ENCODE measurements around the gene CCDC188.
"Not testable (repeated sequence)": the region's sequence is repeated elsewhere in the genome, so short reads cannot be mapped to it uniquely, and the experiment has no call there.

The CCDC188 gene

GRCh38 chr22:20169253-20169822 is 18.5 kb upstream of the CCDC188 start:
- DNase-seq: no peak

DNA sequence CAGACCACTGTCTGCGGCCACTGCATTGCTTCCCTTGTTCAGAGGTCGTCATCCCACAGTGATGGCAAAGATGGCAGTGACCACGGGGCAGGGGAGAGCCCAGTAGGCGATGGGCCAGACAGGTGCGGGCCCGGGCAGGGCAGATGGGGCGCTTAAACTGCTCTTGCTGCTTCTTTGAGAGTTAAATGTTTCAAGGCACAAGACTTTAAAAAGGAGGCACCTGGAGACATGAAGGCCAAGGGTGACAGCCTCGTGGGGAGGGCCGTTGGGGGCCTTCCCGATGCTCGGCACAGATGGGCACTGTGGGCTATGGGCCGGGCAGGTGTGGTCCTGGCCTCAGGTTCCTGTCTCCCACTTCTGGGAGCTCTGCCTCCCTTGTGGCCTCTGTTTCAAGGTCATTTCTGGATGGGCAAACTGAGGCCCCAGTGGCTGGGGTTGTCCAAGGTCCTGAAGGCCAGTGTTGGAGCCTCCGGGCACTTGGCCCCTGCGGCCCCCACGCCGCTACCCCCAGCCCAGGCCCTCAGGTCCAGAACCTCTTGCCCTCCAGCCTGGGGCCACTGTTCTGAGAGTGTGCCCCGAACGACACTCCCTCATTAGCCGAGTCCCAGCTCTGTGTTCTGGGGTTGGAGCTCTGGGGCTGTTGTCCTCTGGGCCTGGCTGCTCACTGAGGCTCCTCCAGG is 16.9 kb upstream of the CCDC188 start:
- no peak for DNase-seq

DNA sequence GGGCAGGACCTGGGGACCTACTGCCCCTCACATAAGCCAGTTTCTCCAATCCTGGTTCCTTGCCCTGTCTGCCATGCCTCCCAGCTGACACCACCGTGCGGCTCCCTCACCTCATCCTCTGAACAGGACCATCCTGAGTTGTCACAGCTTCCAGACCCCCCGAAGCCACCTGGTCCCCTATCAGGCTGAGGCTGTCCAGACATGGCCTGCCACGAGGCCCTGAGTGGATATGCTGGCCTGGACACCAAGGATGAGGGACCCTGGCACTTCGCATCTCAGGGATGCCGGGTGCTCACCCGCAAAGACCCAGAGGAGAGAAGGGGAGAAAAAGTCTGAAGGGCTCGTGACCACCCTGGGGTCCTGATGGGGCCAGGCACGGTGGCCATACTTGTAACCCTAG is 15.8 kb upstream of the CCDC188 start:
- no peak for DNase-seq

- no peak for DNase-seq
Observed at GRCh38 chr22:20165913-20166312, 15.1 kb upstream of the CCDC188 start.

DNA sequence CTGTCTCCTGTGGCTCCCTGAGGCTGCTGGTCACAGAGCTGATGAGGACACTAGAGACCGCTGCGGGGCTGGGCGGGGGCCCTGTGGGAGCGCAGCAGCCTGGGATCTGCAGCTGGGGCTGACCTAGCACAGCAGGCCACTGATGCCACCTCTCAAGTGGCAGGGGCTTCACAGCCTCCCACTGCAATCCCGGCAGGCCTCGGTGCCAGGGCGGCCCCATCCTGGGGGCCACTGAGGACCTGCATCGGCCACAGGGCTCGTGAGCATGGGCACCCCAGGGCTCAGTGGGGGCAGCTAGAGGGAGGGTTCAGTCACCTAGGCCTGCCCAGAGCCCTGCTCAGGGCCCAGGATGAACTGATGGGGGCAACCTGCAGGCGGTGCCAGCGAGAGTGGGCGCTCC is 14.6 kb upstream of the CCDC188 start:
- no peak for DNase-seq

DNA sequence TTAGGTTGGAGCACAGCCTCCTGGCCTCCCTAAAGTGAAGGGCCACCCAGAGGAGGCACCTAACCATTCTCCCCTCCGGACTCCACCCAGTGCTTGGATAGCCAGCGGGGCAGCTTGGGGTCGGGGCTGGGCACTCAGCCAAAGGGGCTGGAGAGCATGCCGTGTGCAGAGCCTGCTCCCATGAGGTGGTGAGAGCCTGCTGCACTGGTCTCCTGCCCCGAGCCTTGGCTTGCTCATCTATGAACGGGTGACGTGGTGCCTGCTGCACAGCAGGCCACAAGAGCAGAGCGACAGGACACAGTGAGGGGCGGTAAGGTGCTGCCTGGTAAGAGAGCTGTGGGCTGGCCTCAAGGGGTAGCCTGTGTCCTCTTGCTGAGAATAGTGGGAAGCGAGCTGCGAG is 14.0 kb upstream of the CCDC188 start:
- no peak for DNase-seq

DNA sequence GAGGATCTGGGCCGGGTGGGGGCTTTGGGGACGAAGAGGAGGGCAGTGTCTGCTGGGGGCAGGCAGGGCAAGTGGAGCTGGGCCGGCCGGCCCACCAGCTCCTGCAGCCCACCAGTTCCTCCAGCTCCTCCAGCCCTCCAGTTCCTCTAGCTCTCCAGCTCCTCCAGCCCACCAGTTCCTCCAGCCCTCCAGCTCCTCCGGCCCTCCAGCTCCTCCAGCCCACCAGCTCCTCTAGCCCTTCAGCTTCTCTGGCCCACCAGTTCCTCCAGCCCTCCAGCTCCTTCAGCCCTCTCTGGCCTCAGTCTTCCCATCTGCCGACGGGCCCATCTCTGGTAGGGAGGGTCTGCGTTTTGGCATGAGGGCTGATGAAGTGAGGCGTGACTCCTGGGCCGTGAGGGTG is 9.2 kb upstream of the CCDC188 start:
- DNase-seq: no peak

GRCh38 chr22:20159531-20159930 is 8.7 kb upstream of the CCDC188 start:
- not testable (repeated sequence) for DNase-seq

DNA sequence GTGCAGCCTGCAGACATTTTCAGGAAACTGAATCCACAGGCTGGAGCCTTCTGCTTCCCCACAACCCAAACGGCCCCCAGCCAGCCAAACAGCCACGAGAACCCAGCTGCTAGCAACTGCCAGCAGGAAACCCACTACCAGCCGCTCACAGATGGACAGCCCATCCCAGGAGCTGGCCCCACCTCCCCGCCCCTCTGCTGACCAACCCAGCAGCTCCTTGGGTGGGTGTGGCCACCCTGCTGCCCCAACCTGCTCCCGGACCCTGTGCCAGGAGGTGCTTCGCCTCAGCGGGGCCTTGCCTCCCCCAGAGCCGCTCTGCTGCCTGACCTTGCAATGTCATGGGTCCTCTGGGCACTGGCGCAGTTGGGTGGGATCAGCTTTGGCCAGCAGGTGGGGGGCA is 8.2 kb upstream of the CCDC188 start:
- no peak for DNase-seq

- DNase-seq: no peak
Observed at GRCh38 chr22:20158391-20159036, 7.7 kb upstream of the CCDC188 start.

DNA sequence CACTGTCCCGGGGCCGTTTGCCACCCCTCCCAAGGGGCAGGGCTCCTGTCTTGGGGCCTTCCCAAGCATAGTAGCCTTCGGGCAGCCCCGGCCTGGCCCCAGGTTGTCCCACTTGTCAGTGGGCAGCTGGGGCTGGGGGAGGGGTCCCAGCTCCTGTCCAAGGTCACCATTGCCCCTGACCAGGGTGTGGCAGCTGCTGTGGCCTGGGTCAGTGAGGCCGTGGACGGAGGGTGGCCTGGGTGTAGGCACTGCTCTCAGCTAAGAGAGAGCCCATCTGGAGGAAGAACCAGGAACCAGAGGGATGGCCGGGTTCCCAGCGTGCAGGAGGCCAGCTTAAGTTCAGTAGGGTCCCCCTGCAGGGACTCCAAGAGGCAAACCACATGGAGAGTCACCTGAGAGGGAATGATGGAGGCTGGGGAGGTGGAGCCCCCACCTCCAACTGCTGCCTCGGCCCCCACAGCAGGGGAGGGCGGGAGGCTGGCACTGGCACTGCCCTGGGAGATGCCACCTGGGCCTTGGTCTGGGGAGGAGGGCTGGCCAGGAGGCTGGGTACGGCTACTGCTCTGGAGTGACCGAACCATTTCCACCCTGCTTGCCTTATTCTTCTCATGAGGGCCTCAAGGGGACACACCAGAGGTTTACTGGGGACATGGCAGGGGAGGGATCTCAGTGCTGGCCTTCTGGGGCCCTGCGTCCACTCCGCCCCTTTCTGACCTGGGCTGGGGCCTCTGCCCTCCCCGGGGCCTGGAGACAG is 6.8 kb upstream of the CCDC188 start:
- no peak for DNase-seq

DNA sequence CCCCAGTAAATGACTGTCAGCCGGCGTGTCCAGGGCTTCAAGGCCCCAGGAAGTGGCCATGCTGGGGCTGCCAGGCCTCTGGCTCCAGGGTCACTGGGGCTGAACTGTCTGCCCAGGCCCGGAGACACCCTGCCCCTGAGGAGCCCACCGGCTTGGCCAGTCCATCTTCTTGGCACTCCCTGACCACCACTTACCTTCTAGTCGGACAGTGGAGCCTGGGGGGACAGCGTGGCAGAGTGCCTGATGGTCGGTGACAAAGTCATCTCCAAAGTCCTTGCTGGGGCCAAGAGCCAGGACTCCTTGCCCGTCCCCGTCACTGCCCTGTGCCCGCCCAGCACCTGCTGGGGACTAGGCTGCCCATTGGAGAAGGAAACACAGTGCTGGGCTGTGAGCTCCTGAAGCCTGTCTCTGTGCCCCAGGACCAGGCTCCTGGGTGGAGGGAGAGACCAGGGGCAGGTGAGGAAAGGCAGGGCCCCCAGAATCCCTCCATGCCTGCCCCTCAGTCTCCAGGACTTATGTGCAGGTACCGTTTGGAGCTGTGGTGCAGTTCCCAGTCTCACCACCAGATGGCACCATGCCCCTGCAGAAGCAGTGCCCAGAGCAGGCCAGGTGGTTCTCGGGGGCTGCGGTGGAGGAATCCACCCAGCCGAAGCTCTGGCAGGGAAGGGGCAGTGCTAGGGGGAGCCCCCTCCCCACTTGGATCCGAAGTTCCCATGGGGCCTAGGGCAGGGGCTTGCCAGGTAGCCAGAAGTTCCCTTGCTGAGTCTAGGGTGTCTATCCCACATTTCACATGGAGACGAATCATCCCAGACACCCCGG is 6.0 kb upstream of the CCDC188 start:
- DNase-seq: peak; percentile 91

GRCh38 chr22:20156042-20156389 is 5.2 kb upstream of the CCDC188 start:
- DNase-seq: no peak

DNA sequence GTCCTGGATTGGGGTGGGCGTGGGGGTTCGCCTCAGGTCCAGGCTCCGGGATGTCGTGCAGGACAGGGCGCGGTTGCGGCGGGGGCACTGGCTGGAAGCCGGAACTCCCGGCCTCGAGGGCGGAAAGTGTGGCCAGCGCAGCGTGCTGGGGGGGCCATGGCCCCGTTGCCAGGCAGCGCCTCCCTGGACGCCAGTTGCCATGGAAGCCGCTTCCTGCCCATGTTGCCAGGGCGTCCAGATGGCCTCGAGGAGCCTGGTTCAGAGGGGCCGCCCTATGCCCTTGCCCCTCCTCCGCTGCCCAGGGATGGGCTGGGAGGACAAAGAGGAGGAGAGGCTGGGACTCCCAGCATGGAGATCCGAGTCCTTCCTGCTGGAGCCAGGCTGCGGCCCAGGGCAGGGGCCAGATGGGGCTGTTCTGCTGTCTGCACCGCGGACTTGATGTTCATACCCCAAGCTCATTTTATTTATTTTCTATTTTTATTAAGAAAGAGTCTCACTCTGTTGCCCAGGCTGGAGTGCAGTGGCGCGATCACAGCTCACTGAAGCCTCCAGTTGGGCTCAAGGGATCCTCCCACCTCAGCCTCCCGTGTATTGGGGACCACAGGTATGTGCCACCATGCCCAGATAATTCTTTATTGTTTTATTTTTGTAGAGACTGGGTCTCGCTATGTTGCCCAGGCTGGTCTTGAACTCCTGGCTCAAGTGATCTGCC is 4.6 kb upstream of the CCDC188 start:
- DNase-seq: no peak

DNA sequence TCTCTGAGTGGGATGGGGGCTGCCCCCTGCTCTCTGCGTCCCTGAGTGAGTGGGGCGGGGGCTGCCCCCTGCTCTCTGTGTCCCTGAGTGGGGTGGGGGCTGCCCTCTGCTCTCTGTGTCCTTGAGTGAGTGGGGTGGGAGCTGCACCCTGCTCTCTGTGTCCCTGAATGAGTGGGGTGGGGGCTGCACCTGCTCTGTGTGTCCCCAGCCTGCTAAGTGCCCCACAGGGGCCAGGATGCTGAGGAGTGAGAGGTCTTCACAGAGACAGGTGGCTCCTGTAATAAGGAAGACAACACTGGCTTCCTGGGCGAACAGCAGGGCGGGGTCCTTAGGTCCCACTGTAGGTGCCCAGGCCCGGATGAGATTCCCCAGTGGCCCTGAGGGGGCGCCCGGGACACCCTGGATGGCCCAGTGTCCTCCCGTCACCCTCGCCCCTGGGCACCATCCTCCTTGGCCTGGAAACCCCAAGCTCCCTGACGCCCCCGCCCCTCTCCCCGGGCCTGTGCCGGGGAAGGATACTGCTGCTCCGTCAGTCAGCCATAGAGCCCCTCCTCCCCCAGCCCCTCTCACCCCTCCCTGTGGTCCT is 3.8 kb upstream of the CCDC188 start:
- DNase-seq: no peak

DNA sequence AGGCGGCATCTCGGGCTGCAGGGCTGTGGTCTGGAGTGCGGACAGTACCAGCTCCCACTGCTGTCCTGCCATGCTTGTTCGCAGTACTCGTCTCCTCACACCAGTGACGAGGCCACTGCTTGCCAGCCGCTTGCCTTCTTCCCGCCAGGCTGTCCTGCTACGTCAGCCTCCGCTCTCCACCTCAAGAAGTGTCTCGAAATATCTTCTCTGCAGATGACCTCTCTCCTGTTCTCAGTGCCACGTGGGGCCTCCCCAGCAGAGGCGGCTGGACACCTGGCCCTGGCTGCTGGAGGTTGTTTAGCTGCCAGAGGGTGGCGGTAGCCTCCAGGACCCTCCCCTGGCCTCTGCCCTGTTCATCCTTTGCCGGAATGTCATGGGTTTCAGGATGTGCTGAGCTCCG is 3.1 kb upstream of the CCDC188 start:
- DNase-seq: no peak

DNA sequence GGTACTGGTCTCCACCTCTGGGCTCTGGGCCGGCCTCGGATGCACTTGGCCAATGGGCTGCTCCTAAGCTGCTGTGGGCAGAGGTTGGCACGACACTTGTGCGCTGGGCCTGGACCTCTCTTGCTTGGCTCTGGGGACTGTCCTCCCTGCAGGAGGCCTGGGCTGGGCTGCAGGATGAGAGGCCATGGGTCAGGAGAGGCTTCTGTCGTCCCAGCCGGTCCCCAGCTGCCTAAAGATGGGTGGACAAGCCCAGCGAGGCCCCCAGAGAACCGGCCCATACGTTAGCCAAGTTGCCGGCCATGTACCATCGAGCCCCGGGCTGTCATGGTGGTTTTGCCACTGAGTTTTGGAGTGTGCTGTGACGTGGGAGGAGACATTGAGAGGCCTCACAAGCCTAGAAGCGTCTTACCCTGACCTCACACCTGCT is 1.6 kb upstream of the CCDC188 start:
- no peak for DNase-seq

- DNase-seq: no peak
Observed at GRCh38 chr22:20151276-20151588, 377 bp upstream of the CCDC188 start.

- DNase-seq: no peak
Observed at GRCh38 chr22:20149257-20150250, 1.3 kb downstream of the CCDC188 start.

GRCh38 chr22:20148414-20148813 is 2.4 kb downstream of the CCDC188 start:
- DNase-seq: no peak
